HepG2 (cell line): Measurements from ENCODE around the gene CHST11. TPM values are rescaled to one million over a fixed set of nuclear protein-coding genes. Genes with fewer than 3 reads are reported as not detected.

ENCODE experiments used
- ATAC-seq: fragments of 200-7000 bp; cut with Tn5 transposase; 3 replicates; pipeline ENCODE4 v1.9.1; 2020; ENCODE audit warnings: mild to moderate bottlenecking, moderate library complexity
- BruUV-seq: library from RNA; stranded (reverse); fragments of 400-500 nt; replicated peaks from 2 replicates; lab custom pipeline; 2021; lab: Mats Ljungman, UMichigan
- CTCF ChIA-PET: fragments of 300-600 bp; formaldehyde crosslinking; extraction: SDS; loops from one replicate; lab custom pipeline; 2021; ENCODE audit warnings: low total read pairs, inconsistent platforms, low intra/inter-chr PET ratio; lab: Yijun Ruan, JAX
- POLR2A ChIA-PET: fragments of 350-600 bp; sonication (Branson Sonifier 250); formaldehyde crosslinking; loops from one replicate; lab custom pipeline; 2020; ENCODE audit warnings: antibody characterized with exemption, inconsistent platforms; lab: Yijun Ruan, JAX
- DNase-seq: peaks from one replicate; pipeline ENCODE4 v3.0.0-alpha.2; 2015; ENCODE audit warnings: low spot score
- FAIRE-seq: peaks from 3 replicates; lab custom pipeline; 2011; peaks lifted over from hg19 to GRCh38; lab: Jason Lieb, UNC
- H2AFZ ChIP-seq: one replicate; pipeline ENCODE4 v1.6.1; 2011; ENCODE audit warnings: low read length, inconsistent platforms
- H3K27ac ChIP-seq: fragments of 300-600 bp; 3 replicates; pipeline ENCODE4 v1.8.0; 2011; ENCODE audit warnings: mixed run types, mild to moderate bottlenecking, mixed read lengths, low read length, inconsistent platforms; ENCODE audit not compliant: insufficient read depth; ENCODE audit errors: extremely low read length
- H3K27me3 ChIP-seq, 2 experiments: fragments of 200-600 bp in 1 of 2; 2 replicates in 1 of 2; 3 replicates in 1 of 2; pipeline versions ENCODE4 v1.6.0 to v1.8.0; 2011; ENCODE audit warnings: low read length in 2 of 2, mild to moderate bottlenecking in 2 of 2, moderate library complexity in 2 of 2, inconsistent platforms in 1 of 2; ENCODE audit not compliant: insufficient read depth in 2 of 2, control insufficient read depth in 1 of 2
- H3K36me3 ChIP-seq, 2 experiments: fragments of 200-600 bp in 1 of 2; replicated peaks in 1 of 2; 2 replicates in 1 of 2; 3 replicates in 1 of 2; pipeline versions ENCODE4 v1.5.1 to v1.8.0; 2011; ENCODE audit warnings: low read length in 2 of 2, inconsistent platforms in 1 of 2; ENCODE audit not compliant: insufficient read depth in 2 of 2, control insufficient read depth in 1 of 2
- H3K4me1 ChIP-seq: 2 replicates; pipeline ENCODE4 v1.5.1; 2012; ENCODE audit warnings: low read length, inconsistent platforms; ENCODE audit not compliant: insufficient read depth
- H3K4me2 ChIP-seq: 2 replicates; pipeline ENCODE4 v1.6.0; 2011; ENCODE audit warnings: low read depth, low read length, inconsistent platforms
- H3K4me3 ChIP-seq, 3 experiments: fragments of 200-600 bp in 1 of 3; sonication (generic), shearing (Covaris generic) in 1 of 3; replicated peaks in 1 of 3; 2 replicates each; pipeline ENCODE4 v1.5.1; 2011 to 2016; ENCODE audit warnings: low read length in 3 of 3, inconsistent platforms in 2 of 3, low read depth in 2 of 3, mild to moderate bottlenecking in 2 of 3, control low read depth in 1 of 3, mixed read lengths in 1 of 3; ENCODE audit not compliant: insufficient read depth in 1 of 3
- H3K79me2 ChIP-seq: one replicate; pipeline ENCODE4 v1.6.1; 2011; ENCODE audit warnings: low read length, inconsistent platforms; ENCODE audit not compliant: insufficient read depth
- H3K9ac ChIP-seq: 2 replicates; pipeline ENCODE4 v1.6.0; 2011; ENCODE audit warnings: mild to moderate bottlenecking, low read depth, low read length, inconsistent platforms; ENCODE audit not compliant: insufficient read depth
- H3K9me3 ChIP-seq: 2 replicates; pipeline ENCODE4 v1.5.1; 2012; ENCODE audit warnings: mild to moderate bottlenecking, low read length
- H4K20me1 ChIP-seq: 2 replicates; pipeline ENCODE4 v1.6.0; 2011; ENCODE audit warnings: inconsistent platforms, mild to moderate bottlenecking, low read length, moderate library complexity; ENCODE audit not compliant: insufficient read depth
- ARHGAP35 ChIP-seq: sonication (generic); formaldehyde crosslinking; IDR thresholded peaks from 2 replicates; pipeline ENCODE4 v1.9.0; 2022; ENCODE audit warnings: mild to moderate bottlenecking, inconsistent platforms, moderate library complexity, missing genetic modification reagents, borderline replicate concordance
- HHEX ChIP-seq: IDR thresholded peaks from 2 replicates; pipeline ENCODE4 v1.6.1; 2016; ENCODE audit warnings: control low read depth
- JARID2 ChIP-seq: sonication (generic); formaldehyde crosslinking; IDR thresholded peaks from 2 replicates; pipeline ENCODE4 v1.8.1; 2023; ENCODE audit warnings: missing genetic modification reagents, inconsistent platforms; ENCODE audit not compliant: insufficient replicate concordance
- MTF2 ChIP-seq: sonication (generic); formaldehyde crosslinking; IDR thresholded peaks from 2 replicates; pipeline ENCODE4 v1.5.0; 2020; ENCODE audit warnings: missing genetic modification reagents, borderline replicate concordance
- NPAS2 ChIP-seq: sonication (generic); formaldehyde crosslinking; IDR thresholded peaks from 2 replicates; pipeline ENCODE4 v1.8.0; 2022; ENCODE audit warnings: mild to moderate bottlenecking, missing genetic modification reagents, borderline replicate concordance
- PAWR ChIP-seq: sonication (generic); formaldehyde crosslinking; IDR thresholded peaks from 2 replicates; pipeline ENCODE4 v1.4.0; 2020; ENCODE audit warnings: missing genetic modification reagents, mild to moderate bottlenecking, borderline replicate concordance
- SMYD3 ChIP-seq: sonication (generic); formaldehyde crosslinking; IDR thresholded peaks from 2 replicates; pipeline ENCODE4 v1.8.1; 2023; ENCODE audit warnings: mild to moderate bottlenecking, missing genetic modification reagents
- TAF1 ChIP-seq: sonication (generic); formaldehyde crosslinking; IDR thresholded peaks from 2 replicates; pipeline ENCODE4 v1.4.0; 2020; ENCODE audit warnings: missing genetic modification reagents
- TEAD2 ChIP-seq: sonication (generic); formaldehyde crosslinking; IDR thresholded peaks from 2 replicates; pipeline ENCODE4 v1.9.0; 2021; ENCODE audit warnings: missing genetic modification reagents
- ZNF230 ChIP-seq: sonication (generic); formaldehyde crosslinking; IDR thresholded peaks from 2 replicates; pipeline ENCODE4 v1.4.0; 2020; ENCODE audit warnings: mild to moderate bottlenecking, missing genetic modification reagents
- ZNF7 ChIP-seq: IDR thresholded peaks from 2 replicates; pipeline ENCODE4 v1.6.1; 2016; ENCODE audit warnings: missing biosample characterization, missing genetic modification reagents
- ZNF781 ChIP-seq: sonication (generic); formaldehyde crosslinking; IDR thresholded peaks from 2 replicates; pipeline ENCODE4 v1.5.1; 2020; ENCODE audit warnings: borderline replicate concordance, mild to moderate bottlenecking, missing genetic modification reagents; ENCODE audit errors: not compliant biosample characterization
- WGBS: methylation state at CpG from one replicate; pipeline ENCODE4 v1.1.6; 2017; ENCODE audit warnings: low lambda C conversion rate; 5-methylcytosine and 5-hydroxymethylcytosine counted together
- in situ Hi-C: cut with HindIII; loops from 2 replicates; pipeline ENCODE4 v1.10.0; 2017; ENCODE audit warnings: low pct_unique_long_range_greater_than_20kb; ENCODE audit not compliant: extremely low pct_ligation_motif_present
- intact Hi-C: fragments of 100-400 bp; cut with micrococcal nuclease; formaldehyde crosslinking; loops from one replicate; pipeline ENCODE4 v1.10.0; 2022; ENCODE audit not compliant: unreplicated experiment
- polyA plus RNA-seq, 8 experiments: library from polyadenylated mRNA; depleted of rRNA in 3 of 8; stranded (reverse) in 7 of 8; unstranded in 1 of 8; fragments of >200 nt; fragmentation: Illumina TruSeq in 4 of 8; extraction: Trizol in 4 of 8; gene quantifications; 2 replicates each; pipeline versions ENCODE4 v1.2.1 to v1.2.3, GENCODE V29; 2011 to 2016; ENCODE audit warnings: low read depth in 4 of 8, missing spikeins in 1 of 8, mixed read lengths in 1 of 8; ENCODE audit not compliant: insufficient read depth in 1 of 8
- total RNA-seq, 5 experiments: library from RNA; depleted of rRNA; stranded (reverse); fragments of >200 nt; fragmentation: Illumina TruSeq; extraction: Trizol; gene quantifications; 2 replicates each; pipeline ENCODE4 v1.2.3, GENCODE V29; 2016; ENCODE audit warnings: low read depth in 1 of 5
- TF ChIP-seq, protein P1 (sequence below): sonication (generic); formaldehyde crosslinking; IDR thresholded peaks from 2 replicates; pipeline ENCODE4 v1.5.0; 2020; ENCODE audit warnings: missing genetic modification reagents, mild to moderate bottlenecking, borderline replicate concordance
- TF ChIP-seq, protein P2 (sequence below): IDR thresholded peaks from 2 replicates; pipeline ENCODE4 v1.6.1; 2016; ENCODE audit warnings: missing compliant biosample characterization, missing genetic modification reagents, borderline replicate concordance
- TF ChIP-seq, protein P3 (sequence below): sonication (generic); formaldehyde crosslinking; IDR thresholded peaks from 2 replicates; pipeline ENCODE4 v1.4.0; 2020; ENCODE audit warnings: mild to moderate bottlenecking, missing genetic modification reagents
- TF ChIP-seq, protein P4 (sequence below): sonication (generic); formaldehyde crosslinking; IDR thresholded peaks from 2 replicates; pipeline ENCODE4 v1.4.0; 2020; ENCODE audit warnings: mild to moderate bottlenecking, missing genetic modification reagents

CHST11 gene
- total and polyA plus RNA-seq, 2 of the 13 experiments (the other 11 are each of a cell fraction or from before 2014, with no cell fraction given) = 0.15 TPM; not detected in 1

DNA sequence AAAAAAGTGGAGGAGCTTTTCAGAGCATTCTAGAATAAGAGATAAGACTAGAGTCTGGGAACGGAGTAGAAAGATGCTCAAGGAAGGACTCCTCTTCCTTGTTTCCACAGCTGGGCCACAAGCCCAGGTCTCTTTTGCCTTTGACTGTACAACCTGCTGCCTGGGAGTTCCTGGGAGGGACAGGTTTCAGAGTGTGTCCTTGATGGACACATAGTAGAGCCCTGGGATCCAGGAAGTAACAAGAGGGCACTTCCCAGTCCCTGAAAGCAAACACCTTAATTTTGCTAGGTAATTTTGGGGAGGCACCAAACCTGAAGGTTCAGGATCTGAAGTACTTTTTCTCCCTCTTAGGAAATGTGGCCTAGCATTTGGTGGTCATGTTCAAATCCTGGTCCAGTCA, 44.4 kb downstream of the CHST11 start:
- ChIA-PET CTCF (no interaction called here), POLR2A (no interaction called here)
- TF ChIP-seq PAWR (no peak), ZNF230 (CRISPR knock-in tag) (no peak)
- H3K4me2 ChIP-seq = no peak overlapping the region
- no peaks in the 10 kb centered on the region for H3K36me3 ChIP-seq
- H3K4me3 ChIP-seq = no peak overlapping the region
- FAIRE-seq (no peak), DNase-seq (no peak), ATAC-seq (no peak)
- no peak overlapping the region for H3K9ac ChIP-seq
- H2AFZ ChIP-seq = no peak overlapping the region
- H3K9me3 ChIP-seq = no peaks in the 10 kb centered on the region
- in situ Hi-C loops (no loop called here), intact Hi-C loops (no loop called here)
- no peaks in the 10 kb centered on the region for H3K79me2 ChIP-seq
- no peak overlapping the region for H3K27ac ChIP-seq
- no peaks in the 10 kb centered on the region for H4K20me1 ChIP-seq
- no peaks in the 10 kb centered on the region for H3K4me1 ChIP-seq
- 0% methylated on average over 1 of the region's 1 CpG for WGBS
- peaks cover 0 to 34% of the 10 kb centered on the region in 2 experiments; a peak in 3 of 5 replicates for H3K27me3 ChIP-seq
- no TSS peak for BruUV-seq

DNA sequence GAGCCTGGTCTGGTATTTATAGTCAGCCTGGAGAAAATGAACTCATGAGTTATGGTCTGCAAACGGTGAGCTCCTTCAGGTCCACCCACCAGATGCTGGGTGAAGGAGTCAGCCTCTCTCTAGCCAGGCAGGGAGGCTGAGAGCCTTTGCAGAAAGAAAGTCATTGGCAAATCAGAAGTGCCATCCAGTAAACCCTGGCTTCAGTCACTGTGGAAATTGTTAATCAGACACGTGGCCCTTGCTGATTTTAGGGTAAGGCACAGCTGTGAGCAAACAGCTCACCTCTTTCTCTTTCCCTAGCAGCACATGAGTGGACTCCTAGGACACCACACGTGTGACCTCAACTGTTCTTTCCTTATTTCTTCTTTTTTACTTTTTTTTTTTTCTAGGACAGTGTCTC, 44.9 kb downstream of the CHST11 start:
- peaks cover 0 to 34% of the 10 kb centered on the region in 2 experiments; a peak in 3 of 5 replicates for H3K27me3 ChIP-seq
- FAIRE-seq (no peak), ATAC-seq (no peak), DNase-seq (no peak)
- no peak overlapping the region for H3K4me3 ChIP-seq
- CTCF ChIA-PET = no interaction called here
- 9% methylated on average over 3 of the region's 3 CpGs for WGBS
- H3K36me3 ChIP-seq = no peaks in the 10 kb centered on the region
- intact Hi-C loops (no loop called here), in situ Hi-C loops (no loop called here)
- BruUV-seq = no TSS peak
- H2AFZ ChIP-seq = no peak overlapping the region
- no peak overlapping the region for H3K4me2 ChIP-seq
- H3K9me3 ChIP-seq = no peaks in the 10 kb centered on the region
- H3K79me2 ChIP-seq = no peaks in the 10 kb centered on the region
- no peak overlapping the region for H3K9ac ChIP-seq
- no peaks in the 10 kb centered on the region for H4K20me1 ChIP-seq
- H3K4me1 ChIP-seq = no peaks in the 10 kb centered on the region
- POLR2A ChIA-PET = no interaction called here
- H3K27ac ChIP-seq = no peak overlapping the region
- TF ChIP-seq HHEX (CRISPR knock-in tag) (no peak), SMYD3 (CRISPR knock-in tag) (no peak), JARID2 (CRISPR knock-in tag) (no peak), TAF1 (no peak), ARHGAP35 (CRISPR knock-in tag) (no peak), NPAS2 (CRISPR knock-in tag) (no peak), MTF2 (CRISPR knock-in tag) (no peak), ZNF7 (no peak), TEAD2 (CRISPR knock-in tag) (no peak), ZNF781 (CRISPR knock-in tag) (no peak)
- TF ChIP-seq, protein P1, sequence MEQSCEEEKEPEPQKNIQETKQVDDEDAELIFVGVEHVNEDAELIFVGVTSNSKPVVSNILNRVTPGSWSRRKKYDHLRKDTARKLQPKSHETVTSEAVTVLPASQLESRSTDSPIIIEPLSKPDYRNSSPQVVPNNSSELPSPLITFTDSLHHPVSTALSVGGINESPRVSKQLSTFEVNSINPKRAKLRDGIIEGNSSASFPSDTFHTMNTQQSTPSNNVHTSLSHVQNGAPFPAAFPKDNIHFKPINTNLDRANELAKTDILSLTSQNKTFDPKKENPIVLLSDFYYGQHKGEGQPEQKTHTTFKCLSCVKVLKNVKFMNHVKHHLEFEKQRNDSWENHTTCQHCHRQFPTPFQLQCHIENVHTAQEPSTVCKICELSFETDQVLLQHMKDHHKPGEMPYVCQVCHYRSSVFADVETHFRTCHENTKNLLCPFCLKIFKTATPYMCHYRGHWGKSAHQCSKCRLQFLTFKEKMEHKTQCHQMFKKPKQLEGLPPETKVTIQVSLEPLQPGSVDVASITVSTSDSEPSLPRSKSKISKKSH (CRISPR knock-in tag) = no peak
- TF ChIP-seq, protein P2, sequence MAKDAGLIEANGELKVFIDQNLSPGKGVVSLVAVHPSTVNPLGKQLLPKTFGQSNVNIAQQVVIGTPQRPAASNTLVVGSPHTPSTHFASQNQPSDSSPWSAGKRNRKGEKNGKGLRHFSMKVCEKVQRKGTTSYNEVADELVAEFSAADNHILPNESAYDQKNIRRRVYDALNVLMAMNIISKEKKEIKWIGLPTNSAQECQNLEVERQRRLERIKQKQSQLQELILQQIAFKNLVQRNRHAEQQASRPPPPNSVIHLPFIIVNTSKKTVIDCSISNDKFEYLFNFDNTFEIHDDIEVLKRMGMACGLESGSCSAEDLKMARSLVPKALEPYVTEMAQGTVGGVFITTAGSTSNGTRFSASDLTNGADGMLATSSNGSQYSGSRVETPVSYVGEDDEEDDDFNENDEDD = no peak
- TF ChIP-seq, protein P3, sequence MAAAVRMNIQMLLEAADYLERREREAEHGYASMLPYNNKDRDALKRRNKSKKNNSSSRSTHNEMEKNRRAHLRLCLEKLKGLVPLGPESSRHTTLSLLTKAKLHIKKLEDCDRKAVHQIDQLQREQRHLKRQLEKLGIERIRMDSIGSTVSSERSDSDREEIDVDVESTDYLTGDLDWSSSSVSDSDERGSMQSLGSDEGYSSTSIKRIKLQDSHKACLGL = no peak
- TF ChIP-seq, protein P4, sequence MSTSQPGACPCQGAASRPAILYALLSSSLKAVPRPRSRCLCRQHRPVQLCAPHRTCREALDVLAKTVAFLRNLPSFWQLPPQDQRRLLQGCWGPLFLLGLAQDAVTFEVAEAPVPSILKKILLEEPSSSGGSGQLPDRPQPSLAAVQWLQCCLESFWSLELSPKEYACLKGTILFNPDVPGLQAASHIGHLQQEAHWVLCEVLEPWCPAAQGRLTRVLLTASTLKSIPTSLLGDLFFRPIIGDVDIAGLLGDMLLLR (CRISPR knock-in tag) = no peak
